HepG2 (cell line): ENCODE results near the gene GRIP1.

ENCODE experiments used
- BATF2 ChIP-seq: sonication (generic); formaldehyde crosslinking; IDR thresholded peaks from 2 replicates; pipeline ENCODE4 v1.8.0; 2022; ENCODE audit warnings: mild to moderate bottlenecking, missing genetic modification reagents, moderate library complexity
- CENPX ChIP-seq: sonication (generic); formaldehyde crosslinking; IDR thresholded peaks from 2 replicates; pipeline ENCODE4 v1.9.0; 2021; ENCODE audit warnings: mild to moderate bottlenecking, missing genetic modification reagents, moderate library complexity
- EZH2 ChIP-seq: conservative IDR thresholded peaks from 2 replicates; pipeline ENCODE4 v1.6.1; 2012; ENCODE audit warnings: mild to moderate bottlenecking, low read depth, low read length, moderate library complexity
- JUND ChIP-seq: sonication (generic); formaldehyde crosslinking; IDR thresholded peaks from 2 replicates; pipeline ENCODE4 v1.8.0; 2022; ENCODE audit warnings: mild to moderate bottlenecking, missing genetic modification reagents
- NFIC ChIP-seq: IDR thresholded peaks from 2 replicates; pipeline ENCODE4 v1.6.1; 2012; ENCODE audit warnings: mild to moderate bottlenecking, low read length, inconsistent platforms
- NR2F6 ChIP-seq, 2 experiments: IDR thresholded peaks; 2 replicates each; pipeline ENCODE4 v1.6.1; 2016; ENCODE audit warnings: antibody characterized with exemption in 1 of 2, mild to moderate bottlenecking in 1 of 2
- POLR2A ChIP-seq, 2 experiments: IDR thresholded peaks; 2 replicates each; pipeline ENCODE4 v1.6.1; 2011; ENCODE audit warnings: low read depth in 2 of 2, low read length in 2 of 2, mild to moderate bottlenecking in 1 of 2, moderate library complexity in 1 of 2; ENCODE audit not compliant: insufficient read depth in 1 of 2
- RERE ChIP-seq: IDR thresholded peaks from 2 replicates; pipeline ENCODE4 v1.6.1; 2016; ENCODE audit warnings: low read depth, missing genetic modification reagents, missing compliant biosample characterization
- SMARCC2 ChIP-seq: fragments of 450-650 bp; IDR thresholded peaks from 2 replicates; pipeline ENCODE4 v1.6.1; 2017; ENCODE audit warnings: antibody characterized with exemption, mild to moderate bottlenecking
- ZNF512B ChIP-seq: sonication (generic); formaldehyde crosslinking; IDR thresholded peaks from 2 replicates; pipeline ENCODE4 v1.5.1; 2020; ENCODE audit warnings: missing genetic modification reagents, mild to moderate bottlenecking, borderline replicate concordance
- ZSCAN29 ChIP-seq: sonication (generic); formaldehyde crosslinking; conservative IDR thresholded peaks from 2 replicates; pipeline ENCODE4 v1.4.0; 2020; ENCODE audit warnings: mild to moderate bottlenecking, missing genetic modification reagents
- TF ChIP-seq, protein P1 (sequence below): sonication (generic); formaldehyde crosslinking; IDR thresholded peaks from 2 replicates; pipeline ENCODE4 v1.5.0; 2020; ENCODE audit warnings: missing genetic modification reagents
- TF ChIP-seq, protein P2 (sequence below): IDR thresholded peaks from 2 replicates; pipeline ENCODE4 v1.6.1; 2016; ENCODE audit warnings: low read depth, control low read depth
- TF ChIP-seq, protein P3 (sequence below): sonication (generic); formaldehyde crosslinking; IDR thresholded peaks from 2 replicates; pipeline ENCODE4 v1.5.0; 2020; ENCODE audit warnings: mild to moderate bottlenecking, missing genetic modification reagents, moderate library complexity

GRCh38 chr12:66596199-66596598 is 82.7 kb downstream of the GRIP1 start:
- no peak for TF ChIP-seq ZNF512B (CRISPR knock-in tag)
- TF ChIP-seq ZSCAN29 = no peak
- no peak for TF ChIP-seq NFIC
- TF ChIP-seq SMARCC2 = no peak
- TF ChIP-seq BATF2 (CRISPR knock-in tag) = no peak
- no peak for TF ChIP-seq CENPX (CRISPR knock-in tag)
- no peak for TF ChIP-seq POLR2A (IDR thresholded peaks at IDR 0.05; ENCODE audit: insufficient read depth in 1 of 2, low read depth in 2 of 2, low read length in 2 of 2)
- TF ChIP-seq JUND = no peak
- TF ChIP-seq, protein P1, sequence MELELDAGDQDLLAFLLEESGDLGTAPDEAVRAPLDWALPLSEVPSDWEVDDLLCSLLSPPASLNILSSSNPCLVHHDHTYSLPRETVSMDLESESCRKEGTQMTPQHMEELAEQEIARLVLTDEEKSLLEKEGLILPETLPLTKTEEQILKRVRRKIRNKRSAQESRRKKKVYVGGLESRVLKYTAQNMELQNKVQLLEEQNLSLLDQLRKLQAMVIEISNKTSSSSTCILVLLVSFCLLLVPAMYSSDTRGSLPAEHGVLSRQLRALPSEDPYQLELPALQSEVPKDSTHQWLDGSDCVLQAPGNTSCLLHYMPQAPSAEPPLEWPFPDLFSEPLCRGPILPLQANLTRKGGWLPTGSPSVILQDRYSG = no peak
- no peak for TF ChIP-seq EZH2
- TF ChIP-seq, protein P2, sequence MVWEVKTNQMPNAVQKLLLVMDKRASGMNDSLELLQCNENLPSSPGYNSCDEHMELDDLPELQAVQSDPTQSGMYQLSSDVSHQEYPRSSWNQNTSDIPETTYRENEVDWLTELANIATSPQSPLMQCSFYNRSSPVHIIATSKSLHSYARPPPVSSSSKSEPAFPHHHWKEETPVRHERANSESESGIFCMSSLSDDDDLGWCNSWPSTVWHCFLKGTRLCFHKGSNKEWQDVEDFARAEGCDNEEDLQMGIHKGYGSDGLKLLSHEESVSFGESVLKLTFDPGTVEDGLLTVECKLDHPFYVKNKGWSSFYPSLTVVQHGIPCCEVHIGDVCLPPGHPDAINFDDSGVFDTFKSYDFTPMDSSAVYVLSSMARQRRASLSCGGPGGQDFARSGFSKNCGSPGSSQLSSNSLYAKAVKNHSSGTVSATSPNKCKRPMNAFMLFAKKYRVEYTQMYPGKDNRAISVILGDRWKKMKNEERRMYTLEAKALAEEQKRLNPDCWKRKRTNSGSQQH (CRISPR knock-in tag) = no peak
- TF ChIP-seq, protein P3, sequence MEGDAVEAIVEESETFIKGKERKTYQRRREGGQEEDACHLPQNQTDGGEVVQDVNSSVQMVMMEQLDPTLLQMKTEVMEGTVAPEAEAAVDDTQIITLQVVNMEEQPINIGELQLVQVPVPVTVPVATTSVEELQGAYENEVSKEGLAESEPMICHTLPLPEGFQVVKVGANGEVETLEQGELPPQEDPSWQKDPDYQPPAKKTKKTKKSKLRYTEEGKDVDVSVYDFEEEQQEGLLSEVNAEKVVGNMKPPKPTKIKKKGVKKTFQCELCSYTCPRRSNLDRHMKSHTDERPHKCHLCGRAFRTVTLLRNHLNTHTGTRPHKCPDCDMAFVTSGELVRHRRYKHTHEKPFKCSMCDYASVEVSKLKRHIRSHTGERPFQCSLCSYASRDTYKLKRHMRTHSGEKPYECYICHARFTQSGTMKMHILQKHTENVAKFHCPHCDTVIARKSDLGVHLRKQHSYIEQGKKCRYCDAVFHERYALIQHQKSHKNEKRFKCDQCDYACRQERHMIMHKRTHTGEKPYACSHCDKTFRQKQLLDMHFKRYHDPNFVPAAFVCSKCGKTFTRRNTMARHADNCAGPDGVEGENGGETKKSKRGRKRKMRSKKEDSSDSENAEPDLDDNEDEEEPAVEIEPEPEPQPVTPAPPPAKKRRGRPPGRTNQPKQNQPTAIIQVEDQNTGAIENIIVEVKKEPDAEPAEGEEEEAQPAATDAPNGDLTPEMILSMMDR = no peak
- TF ChIP-seq NR2F6 (IDR thresholded peaks at IDR 0.05) = no peak
- no peak for TF ChIP-seq NR2F6 (CRISPR knock-in tag; IDR thresholded peaks at IDR 0.05)
- no peak for TF ChIP-seq RERE
